ENCODE results near the gene SLC22A5.

The SLC22A5 gene

GRCh38 chr5:132369474-132370180 is at the start of gene SLC22A5:
Gene SLC22A5 (plus strand): TSS chr5:132369710. CDS start chr5:132369973, 263 bp downstream.
- peak; percentile 49 to 69 (median 61) for DNase-seq (ENCODE audit: low read depth in 3 of 3)

GRCh38 chr5:132319975-132320374 is 49.5 kb upstream of the SLC22A5 start:
- DNase-seq (ENCODE audit: low read depth in 3 of 3): no peak

DNA sequence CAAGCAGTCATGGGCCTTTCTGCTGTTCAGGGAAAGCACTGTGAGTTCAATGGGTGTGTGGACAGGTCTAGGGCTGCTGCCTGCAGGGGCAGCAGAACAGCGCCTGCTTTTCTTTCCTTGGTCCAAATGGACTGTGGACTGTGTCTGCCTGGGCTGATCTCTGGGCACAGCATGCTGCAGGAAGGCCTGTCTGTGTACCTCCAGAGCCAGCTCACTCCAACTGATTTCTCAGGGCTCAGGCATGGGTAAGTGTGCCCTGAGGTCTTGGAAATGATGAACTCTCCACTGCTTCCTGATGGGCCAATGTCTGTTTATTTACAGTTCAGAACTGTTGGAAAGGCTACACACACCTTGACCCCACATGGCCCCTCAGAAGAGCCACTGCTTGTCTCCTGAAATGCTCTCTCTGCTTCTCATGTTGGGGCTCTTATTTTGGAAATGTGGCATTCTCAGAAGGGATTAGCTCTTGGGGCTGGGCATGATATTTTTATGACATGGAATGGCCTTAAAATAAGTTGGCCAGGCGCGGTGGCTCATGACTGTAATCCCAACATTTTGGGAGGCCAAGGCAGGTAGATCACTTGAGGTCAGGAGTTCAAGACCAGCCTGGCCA is 48.3 kb upstream of the SLC22A5 start:
- no peak for DNase-seq (ENCODE audit: low read depth in 3 of 3)

- no peak for DNase-seq (ENCODE audit: low read depth in 3 of 3)
These were observed 47.2 kb upstream of the SLC22A5 start for GRCh38 chr5:132322266-132322665.

- DNase-seq (ENCODE audit: low read depth in 3 of 3): no peak
These were observed 46.3 kb upstream of the SLC22A5 start for GRCh38 chr5:132323202-132323601.

DNA sequence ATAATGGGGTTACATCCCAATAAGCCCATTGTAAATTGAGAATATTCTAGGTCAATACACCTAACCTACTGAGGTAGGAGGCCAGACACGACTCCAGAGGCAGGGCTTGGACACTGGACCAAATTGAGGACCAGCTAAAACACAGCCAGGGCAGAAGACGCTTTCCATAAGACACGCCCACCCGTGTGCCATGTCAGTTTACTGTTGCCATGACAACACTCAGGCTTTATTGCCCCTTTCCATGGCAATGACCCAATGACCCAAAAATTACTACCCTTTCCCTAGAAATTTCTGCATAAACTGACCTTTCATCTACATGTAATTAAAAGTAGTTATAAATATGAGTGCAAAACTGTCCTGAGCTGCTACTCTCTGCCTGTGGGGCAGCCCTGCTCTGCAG is 43.8 kb upstream of the SLC22A5 start:
- DNase-seq (ENCODE audit: low read depth in 3 of 3): no peak

DNA sequence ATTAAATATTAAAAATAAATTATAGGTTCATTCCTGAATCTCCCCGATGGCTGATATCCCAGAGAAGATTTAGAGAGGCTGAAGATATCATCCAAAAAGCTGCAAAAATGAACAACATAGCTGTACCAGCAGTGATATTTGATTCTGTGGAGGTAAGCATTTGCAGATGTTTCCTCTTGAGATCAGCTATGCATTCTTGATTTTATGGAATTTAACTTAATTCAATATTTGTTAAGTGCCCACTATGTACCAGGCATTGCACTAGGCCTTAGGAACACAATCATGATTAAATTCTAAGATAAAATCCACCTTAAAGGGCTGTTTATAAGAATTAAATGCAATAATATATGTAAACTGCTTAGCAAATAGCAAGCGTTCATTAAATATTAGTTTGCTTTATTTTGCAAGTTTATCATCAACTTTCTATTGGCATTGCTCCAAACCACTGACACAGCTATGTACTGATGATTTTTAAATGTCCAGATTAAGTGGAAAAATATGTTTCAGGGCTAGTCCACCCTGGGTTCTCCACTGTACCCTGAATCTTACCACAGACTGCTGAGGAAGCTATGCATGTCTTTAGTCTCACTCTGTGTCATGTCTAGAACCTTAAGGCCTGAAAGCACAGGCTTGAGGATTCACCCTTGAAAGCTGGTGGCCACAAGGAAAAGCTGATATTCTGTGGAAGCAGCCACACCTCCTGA is 42.1 kb upstream of the SLC22A5 start:
- no peak for DNase-seq (ENCODE audit: low read depth in 3 of 3)

- no peak for DNase-seq (ENCODE audit: low read depth in 3 of 3)
These were observed 34.7 kb upstream of the SLC22A5 start for GRCh38 chr5:132334812-132335211.

GRCh38 chr5:132335402-132335801 is 34.1 kb upstream of the SLC22A5 start:
- no peak for DNase-seq (ENCODE audit: low read depth in 3 of 3)

GRCh38 chr5:132339502-132339901 is 30.0 kb upstream of the SLC22A5 start:
- no peak for DNase-seq (ENCODE audit: low read depth in 3 of 3)

DNA sequence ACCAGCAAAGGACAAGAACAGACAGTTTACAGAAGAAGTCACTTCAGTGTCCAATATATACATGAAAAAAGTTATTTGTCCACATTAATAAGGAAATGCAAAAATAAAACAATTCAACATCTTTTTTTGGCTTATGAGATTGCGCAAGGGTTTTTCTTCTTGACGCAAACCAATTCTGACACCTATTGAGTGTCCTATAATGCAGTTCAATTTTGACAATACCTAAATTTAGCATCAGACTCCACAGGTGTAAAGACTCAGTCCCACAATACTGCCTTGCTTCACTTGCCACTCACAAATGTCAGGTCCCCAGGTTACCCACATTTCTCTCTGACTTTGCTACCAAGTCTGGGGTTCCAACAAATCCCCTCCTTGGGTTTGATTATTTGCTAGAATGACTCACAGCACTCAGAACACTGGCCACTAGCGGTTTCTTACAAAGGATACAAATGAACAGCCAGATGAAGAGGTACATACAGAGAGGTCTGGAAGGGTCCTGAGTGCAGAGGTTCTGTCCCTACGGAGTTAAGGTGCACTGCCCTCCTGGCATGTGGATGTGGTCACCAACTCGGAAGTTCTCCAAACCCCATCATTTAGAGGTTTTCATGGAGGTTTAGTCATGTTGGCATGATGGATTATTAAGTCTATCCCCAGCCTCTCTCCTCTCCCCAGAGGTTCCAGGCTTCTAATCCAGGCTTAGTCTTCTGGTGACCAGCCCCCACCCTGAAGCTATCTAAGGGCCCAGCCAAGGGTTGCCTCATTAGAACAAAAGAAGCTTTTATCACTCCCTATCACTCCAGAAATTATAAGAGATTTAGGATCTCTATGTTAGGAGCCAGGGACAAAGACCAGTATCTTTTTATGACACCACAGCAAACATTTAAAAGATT is 27.0 kb upstream of the SLC22A5 start:
- no peak for DNase-seq (ENCODE audit: low read depth in 3 of 3)

DNA sequence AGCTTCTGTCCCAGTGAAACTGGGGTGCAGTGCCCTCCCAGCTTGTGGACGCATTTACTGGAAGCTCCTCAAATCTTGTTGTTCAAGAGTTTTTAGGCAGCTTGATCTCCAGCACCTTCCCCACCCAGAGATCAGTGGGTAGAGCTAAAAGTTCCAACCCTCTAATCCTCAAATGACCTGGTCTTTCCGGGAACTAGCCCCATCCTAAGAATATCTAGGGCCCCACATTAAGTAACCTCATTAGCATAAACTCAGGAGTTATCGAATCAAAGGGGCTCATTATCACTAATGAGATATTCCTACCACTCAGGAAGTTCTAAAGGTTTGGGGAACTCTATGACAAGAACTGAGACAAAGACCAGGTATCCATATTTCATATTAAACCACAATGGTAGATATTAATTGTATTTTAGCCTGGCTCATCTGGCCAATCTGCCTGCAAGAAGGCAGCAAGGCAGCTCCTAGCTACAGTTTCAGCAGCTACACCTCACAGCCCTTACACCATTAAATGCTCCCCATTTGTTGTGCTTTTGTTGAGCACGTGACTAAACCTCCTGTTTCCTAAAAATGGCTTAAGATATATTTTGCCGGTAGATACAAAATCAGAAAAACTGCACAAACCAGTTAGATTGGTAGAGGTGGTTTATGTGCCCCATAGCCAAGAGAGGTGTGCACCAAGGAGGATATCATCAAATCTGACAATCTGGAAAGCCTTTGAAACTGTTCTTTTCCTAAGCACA is 24.6 kb upstream of the SLC22A5 start:
- no peak for DNase-seq (ENCODE audit: low read depth in 3 of 3)

DNA sequence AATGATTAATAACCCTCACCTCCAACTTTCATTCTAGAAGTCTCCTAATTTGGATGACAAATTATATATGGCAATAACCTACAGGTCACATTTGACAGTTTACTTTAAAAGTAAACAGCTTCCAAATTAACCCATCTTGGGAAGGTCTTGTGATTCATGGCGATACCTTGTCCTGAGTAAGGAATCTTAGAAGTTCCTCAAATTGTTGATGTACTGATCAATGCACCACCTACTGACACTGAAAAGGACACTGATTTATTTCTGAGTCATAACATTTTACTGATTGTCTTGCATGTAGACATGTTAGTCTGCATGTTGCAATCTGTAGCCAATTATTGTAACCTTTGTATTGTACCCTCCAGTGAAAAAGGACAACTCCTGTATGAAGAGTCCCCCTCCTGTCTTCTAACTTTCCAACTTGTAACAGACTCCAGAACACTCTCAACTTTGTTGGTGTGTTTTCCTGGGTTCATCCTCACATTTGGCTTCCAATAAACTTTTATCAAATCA is 16.0 kb upstream of the SLC22A5 start:
- no peak for DNase-seq (ENCODE audit: low read depth in 3 of 3)

DNA sequence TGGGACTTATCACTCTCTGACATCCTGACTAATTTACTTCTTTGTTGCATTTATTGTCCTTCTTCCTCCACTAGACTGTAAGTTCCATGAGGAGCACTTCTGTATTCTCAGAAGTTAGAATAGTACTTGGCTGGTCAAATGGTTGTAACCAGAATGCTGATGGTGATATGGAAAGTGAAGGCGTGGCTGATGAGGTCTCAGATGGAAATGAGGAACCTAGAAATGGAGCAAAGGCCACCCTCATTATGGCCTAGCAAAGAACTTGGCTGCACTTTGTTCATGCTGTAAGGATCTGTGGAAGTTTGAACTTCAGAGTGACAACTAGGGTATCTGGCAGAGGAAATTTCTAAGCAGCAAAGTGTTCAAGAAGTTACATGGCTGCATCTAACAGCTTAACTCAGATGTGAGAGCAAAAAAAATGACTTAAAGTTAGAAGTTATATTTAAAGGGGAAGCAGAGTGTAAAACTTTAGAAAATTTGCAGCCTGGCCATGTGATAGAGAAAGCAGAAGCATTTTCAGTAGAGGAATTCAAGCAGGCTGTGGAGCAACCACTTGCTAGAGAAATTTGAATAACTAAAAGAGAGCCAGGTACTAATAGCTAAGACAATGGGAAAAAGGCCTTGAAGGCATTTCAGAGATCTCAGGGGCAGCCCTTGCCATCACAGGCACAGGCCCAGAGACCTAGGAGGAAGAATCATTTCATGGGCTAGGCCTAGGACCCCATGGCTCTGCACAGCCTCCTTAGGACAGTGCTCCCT is 14.9 kb upstream of the SLC22A5 start:
- DNase-seq (ENCODE audit: low read depth in 3 of 3): no peak

DNA sequence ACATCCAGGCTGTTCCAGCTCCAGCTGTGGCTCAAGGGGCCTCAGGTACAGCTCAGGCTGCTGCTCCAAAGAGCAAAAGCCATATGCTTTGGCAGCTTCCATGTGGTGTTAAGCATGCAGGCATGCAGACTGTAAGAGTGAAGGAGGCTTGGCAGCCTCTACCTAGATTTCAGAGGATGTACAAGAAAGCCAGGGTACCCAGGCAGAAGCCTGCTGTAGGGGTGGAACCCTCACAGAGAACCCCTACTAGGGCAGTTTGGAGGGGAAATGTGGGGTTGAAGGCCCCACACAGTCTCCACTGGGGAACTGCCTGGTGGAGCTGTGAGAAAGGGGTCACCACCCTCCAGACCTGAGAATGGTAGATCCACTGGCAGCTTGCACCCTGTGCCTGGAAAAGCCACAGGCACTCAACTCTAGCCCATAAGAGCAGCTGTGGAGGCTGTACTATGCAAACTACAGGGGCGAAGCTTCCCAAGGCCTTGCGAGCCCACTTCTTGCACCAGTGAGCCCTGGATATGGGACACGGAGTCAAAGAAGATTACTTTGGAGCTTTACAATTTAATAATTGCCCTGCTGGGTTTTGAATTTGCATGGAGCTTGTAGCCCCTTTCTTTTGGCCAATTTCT is 14.3 kb upstream of the SLC22A5 start:
- DNase-seq (ENCODE audit: low read depth in 3 of 3): no peak

- no peak for DNase-seq (ENCODE audit: low read depth in 3 of 3)
These were observed 10.7 kb upstream of the SLC22A5 start for GRCh38 chr5:132358775-132359174.

DNA sequence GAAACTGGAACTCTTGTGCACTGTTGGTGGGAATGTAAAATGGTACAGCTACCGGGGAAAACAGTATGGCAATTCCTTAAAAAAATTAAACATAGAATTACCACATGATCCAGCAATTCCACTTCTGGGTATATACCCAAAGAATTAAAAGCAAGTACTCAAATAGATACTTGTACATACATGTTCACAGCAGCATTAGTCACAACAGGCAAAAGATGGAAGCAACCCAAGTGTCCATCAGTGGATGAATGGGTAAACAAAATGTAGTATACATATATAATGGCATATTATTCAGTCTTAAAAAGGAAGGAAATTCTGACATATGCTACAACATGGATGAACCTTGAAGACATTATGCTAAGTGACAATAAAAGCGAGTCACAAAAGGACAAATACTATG is 7.4 kb upstream of the SLC22A5 start:
- no peak for DNase-seq (ENCODE audit: low read depth in 3 of 3)

- DNase-seq (ENCODE audit: low read depth in 3 of 3): no peak
These were observed 5.9 kb upstream of the SLC22A5 start for GRCh38 chr5:132363431-132364112.

GRCh38 chr5:132364319-132364718 is 5.2 kb upstream of the SLC22A5 start:
- no peak for DNase-seq (ENCODE audit: low read depth in 3 of 3)

Data from stimulated activated CD4-positive, alpha-beta T cell treated with anti-CD3 and anti-CD28 coated beads, TNF-alpha, amount 100 ng/mL, for 4 hours (primary cell).